GM19372 (cell line): ENCODE measurements around the gene MYO5B.

Source experiments
- ATAC-seq: cut with Tn5 transposase; IDR thresholded peaks from one replicate; pipeline ENCODE4 v1.9.1; 2021; ENCODE audit warnings: mild to moderate bottlenecking, low read depth, moderate library complexity; ENCODE audit not compliant: unreplicated experiment

MYO5B gene

DNA sequence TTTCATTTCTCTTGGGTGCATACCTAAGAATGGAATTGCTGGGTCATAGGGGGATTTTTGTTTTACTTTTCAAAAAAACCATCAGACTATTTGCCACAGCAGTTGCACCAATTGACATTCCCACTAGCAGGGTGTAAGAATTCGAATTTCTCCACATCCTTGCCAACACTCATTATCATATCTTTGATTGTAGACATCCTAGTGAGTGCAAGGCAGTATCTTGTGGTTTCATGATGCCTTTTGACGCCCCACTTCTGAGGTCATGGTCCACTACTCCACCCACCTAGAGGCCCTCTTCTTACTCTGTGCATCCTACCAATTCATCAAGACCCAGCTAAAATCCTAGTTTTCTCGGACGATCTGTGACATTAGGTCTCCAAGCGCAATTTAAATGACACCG, 161.9 kb downstream of the MYO5B start:
- ATAC-seq = no peak

DNA sequence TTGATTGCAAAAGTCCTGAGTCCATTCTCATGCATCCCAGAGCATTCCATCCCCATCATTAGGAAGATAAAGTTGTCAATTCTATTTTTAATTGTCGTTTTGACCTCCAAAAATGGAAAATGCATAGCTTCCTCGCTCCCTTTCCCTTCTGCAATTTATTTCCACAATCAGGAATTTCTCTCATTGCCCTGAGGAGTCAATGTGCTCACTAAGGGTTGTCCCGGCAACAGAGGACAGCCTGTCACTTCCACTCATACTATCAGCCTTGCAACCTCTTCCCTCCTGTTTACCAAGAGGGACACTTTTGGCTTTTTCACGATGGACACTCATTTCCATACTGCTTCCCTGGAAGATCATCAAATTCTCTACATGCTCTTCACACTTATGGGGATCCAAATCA, 164.8 kb downstream of the MYO5B start:
- ATAC-seq = no peak

DNA sequence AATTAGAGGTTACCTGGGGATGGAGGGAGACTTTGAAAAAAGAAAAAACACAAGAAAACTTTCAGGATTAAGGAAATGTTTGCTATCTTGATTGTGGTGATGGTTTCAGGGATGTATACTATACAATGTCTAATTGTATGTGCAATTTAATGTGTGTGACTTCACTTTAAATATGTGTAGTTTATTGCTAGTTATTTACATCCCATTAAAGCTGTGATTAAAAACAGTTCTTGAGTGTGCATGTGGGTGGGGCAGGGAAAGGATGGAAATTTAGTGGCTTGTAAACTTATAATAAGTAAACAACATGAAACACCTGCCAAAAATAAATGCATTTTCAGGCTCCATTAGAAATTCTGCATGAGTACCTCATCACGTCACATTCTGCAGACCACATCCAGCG, 167.0 kb downstream of the MYO5B start:
- no peak for ATAC-seq

DNA sequence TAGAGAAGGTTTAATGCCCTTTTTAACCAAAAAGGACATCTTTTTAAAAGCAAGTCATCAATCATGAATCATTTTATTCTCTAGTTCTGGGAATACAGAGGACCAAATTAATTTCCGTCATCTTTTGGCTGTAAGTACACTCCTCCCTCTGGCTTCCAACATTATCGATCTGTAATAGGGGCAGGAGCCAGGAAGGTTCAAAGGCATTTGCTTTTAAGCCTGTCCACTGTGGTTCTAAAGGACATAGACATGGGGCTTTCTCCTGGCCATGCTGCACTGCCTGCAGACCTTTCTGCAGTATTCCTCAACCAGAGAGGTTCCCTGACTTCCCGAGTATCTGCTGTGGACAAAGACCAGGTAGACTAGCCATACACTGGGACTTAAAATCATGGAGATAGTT, 170.5 kb downstream of the MYO5B start:
- ATAC-seq = no peak

DNA sequence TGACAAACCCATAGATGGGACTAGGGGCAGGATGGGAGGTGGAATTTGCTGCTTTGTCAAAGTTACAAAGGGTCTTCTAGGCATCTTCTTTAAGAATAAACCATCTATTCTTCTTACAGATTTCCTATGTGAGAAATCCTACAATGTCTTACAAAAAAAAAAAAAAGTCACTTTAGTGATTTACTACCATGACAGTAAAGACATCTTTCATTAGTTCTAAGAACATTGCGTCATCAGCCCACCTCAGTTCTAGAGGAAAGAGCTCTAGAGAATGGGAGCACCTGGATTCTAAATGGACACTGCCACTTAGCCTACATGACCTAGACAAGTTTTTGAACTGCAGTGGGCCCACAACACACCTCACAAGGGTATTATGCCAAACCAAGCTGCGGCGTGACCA, 172.0 kb downstream of the MYO5B start:
- ATAC-seq = no peak

DNA sequence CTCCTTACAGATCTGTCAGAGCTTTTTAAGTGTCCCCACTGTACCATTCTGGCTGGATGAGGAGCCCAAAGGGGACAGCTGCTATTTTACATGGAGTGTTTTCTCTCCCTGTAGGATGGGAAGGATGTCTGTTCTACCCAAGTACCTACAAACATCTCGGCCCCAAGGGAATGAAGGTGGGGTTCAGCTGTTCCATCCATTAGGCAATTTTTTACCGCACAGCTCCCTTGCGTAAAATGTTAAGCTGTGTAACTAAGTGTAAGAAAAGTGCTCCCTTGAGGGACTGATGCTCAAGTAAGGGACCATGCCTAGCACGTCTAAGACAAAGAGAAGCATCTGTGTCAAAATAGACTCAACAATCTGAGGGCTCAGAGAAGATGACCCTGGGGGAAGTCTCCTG, 180.3 kb downstream of the MYO5B start:
- no peak for ATAC-seq

DNA sequence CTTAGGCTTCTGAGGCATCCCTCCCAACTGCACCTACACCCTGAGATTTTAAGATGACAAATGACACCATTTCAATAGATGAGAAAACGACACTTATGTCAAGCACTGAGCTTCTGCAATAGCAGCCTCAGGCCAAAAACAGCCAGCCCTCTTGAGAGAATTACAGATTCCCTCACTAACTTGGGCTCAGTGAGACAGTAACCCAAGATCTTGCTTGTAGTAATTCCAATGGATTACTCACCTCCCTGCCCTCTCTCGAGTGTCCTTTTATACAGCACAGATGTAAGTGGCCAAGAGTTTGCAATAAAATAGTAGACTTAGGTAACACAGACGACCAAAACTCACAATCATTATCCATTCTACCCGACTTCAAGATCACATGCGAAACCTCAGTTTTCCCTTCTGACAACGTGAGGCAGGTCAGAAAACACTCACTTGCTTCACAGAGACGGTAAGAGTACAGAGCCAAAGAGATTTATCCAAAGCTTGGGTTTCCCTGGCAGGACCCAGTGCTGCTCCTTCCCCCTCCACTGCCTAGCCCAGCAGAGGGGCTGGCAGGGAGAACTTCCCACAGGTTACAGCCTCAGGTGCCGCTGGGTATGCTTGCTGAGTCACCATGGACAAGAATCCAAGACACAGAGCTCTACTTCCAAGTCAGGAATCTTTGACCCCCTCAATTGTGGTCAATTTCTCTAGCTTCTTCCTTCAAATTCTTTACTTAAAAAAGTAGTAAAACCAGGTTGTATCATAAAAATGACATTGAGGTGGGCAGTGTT, 181.4 kb downstream of the MYO5B start:
- no peak for ATAC-seq

DNA sequence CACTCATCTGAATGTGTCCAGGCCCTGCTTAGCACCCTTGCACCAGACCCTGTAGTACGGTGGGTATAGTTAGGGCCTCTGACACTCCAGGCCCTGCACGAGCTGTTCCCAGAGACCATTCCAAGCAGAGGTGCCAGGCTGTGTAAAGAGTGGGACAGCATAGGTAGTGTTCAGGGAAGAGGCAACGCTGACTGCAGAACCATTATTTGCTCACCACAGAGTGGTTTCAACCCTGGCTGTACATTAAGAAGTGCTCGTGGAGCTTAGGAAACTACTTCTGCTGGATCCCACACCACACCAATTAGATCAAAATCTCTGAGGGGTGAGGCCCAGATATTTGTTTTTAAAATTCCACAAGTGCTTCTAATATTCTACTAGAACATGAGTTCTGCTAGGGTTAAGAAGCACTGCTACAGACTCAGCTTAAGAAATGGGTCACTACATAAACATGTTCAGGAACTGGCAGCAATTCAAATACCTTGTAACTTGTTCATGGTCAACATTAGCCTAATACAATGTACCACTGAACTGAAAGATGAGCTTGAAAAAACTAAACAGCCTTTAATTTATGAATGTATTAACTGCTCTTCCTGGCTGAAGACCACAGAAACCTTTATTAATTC, 183.0 kb downstream of the MYO5B start:
- ATAC-seq = no peak

DNA sequence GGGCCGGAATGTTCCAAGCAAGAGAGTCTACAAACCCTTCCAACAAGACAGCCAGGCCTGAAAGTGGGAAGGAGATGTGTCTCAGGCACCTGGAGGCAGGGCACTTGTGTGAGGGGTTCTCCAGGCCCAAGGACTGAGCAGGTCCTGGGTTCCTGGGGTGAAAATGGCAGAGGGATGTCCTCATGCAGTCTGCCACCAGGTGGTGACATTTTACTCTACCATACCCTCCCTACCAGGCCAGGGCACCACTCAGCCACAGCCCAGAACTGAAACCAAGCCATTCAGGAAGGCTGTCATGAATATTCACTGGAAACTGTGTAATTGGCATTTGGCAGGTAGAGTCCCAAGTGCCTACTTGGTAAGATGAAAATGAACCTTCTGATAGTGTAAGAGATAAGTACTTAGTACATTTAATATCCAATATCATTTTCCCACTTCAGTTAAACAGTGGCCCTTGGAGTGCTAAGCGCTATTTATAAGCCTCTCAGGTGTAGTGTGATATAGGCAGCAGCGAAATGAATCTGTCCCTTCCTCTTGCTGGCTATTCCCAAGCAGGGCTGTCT, 185.1 kb downstream of the MYO5B start:
- ATAC-seq = no peak

DNA sequence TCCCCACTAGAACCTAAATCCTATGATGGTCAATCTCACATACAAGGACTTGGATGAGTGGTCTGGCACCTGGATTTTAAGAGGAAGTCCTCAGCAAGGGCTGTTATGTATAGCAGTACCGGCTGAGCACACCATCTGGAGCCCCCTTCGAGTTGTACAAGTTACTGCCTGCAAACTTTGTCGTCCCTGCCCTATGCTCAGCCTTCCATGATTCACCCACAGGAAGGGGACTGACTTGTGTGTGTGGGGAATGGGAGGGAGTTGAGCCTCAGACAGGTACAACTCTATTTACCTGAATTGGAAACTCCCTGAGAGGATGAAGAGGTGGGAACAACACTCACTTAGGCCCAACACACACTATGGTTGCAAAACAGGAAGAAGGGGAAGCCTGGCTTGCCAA, 186.6 kb downstream of the MYO5B start:
- ATAC-seq = no peak

DNA sequence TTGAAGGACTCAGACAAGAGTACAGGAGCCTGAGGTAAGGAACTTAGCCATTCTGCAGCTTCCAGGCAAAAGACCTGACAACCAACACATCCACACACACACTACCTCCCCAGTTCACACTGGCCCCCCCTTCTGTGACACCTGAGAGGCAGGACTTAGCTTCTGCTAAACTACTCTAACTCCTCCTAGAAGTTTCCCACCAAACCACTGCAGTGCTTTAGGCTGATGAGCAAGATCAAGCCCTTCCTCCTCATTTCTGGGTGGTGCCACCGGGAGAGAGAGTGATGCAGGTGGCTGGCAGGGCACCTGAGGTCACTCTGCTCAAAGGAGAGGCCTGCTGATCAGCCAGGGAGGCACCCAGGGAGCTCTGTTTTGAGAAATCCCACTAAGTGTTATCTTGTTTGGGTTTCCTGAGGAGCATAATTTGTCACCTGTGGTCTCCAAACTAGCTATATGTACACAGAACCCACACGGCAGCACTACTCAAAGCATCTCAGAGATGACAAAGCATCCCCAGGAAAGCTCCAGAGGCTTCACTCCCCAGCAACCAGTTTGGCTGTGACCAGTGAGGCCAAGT, 188.4 kb downstream of the MYO5B start:
- ATAC-seq = no peak

DNA sequence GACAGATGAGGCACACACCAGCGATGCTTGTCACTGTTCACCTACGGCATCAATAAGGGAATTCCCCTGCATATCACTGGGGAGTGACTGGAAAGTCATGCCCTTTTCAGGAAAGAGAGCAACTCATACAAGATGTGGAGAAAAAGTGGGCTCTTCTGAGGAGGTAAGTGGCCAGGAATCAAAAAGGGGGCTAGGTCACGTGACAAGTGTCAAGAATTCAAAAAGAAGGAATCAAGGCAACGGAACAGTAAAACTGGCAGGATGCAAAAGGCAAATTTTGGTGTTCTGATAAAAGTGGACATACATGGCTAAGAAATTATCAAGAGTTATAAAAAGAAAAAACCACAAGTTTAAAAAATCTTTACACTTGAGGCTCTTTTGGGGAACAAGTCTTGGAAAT, 190.9 kb downstream of the MYO5B start:
- ATAC-seq = no peak

DNA sequence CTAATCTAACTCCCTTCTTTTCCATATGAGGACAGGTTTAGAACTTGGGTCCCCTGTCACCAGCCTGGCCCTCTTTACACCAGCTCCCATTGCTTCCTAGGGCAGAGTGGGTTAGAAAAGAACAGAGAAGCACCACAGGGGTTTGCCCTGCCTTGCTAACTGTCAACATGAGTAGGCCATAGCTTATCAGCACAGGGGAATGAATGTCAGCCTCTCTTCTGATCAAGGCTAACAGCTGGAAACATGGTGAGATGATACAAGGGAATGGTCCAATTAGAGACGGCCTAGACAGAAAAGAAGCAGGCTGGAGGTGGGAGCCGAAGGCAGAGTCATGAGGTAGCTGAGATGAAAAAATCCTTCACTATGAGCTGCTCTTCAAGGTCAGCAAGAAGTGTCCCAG, 192.2 kb downstream of the MYO5B start:
- no peak for ATAC-seq

DNA sequence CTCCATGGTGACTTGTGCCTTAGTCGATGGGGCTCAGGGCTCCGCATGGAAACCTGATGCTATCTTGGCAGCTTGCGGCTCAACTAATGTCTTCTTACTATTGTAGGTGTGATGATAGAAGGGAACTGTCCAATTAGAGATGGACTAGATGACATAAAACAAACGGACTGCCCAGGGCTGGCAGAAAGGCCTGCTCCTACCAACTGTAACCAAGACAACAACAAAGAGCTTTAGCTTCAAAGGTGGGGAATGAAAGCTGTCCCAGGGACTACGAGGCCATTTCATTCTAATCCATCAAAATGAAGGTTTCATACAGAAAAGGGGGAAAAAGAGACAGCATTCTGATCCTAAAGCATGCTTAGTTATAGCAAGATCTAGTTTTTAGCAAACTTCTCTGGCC, 194.7 kb downstream of the MYO5B start:
- no peak for ATAC-seq

DNA sequence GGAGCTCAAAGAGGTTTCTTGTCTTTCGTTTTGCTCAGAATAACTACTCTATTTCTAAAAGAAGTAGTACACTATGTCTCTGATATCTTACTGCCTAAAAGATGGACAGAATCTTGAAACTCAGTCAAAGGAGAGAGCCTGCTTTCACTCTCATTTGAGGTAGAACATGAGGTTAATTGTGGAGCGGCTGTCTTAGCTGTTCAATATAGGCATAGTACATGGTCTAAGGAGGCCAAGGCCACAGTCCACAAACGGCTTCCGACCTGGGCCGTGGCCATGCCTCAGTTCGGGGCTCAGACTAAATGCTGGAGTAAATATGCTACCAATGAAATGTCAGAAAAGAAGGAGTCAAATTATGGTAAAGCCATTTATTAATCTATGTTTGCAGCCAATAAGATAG, 195.8 kb downstream of the MYO5B start:
- no peak for ATAC-seq

DNA sequence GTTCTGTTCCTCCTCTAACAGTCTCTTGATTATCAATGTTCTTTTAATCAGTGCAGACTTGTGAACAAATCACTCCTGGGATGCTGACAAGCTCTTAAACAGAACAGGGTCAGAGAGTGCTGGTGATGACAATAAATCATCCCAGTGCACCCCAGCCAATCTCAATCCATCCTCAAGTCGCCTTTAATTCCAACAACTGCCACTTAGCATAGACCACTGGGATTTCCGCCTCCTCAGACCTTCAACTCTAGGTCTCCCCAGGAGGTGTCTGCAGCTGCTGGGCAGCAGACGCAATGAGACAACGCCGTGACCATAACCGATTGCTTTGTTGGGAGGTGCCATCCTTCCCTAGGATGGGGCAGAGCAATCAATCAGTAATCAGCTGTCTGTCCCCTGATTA, 197.4 kb downstream of the MYO5B start:
- ATAC-seq = no peak

DNA sequence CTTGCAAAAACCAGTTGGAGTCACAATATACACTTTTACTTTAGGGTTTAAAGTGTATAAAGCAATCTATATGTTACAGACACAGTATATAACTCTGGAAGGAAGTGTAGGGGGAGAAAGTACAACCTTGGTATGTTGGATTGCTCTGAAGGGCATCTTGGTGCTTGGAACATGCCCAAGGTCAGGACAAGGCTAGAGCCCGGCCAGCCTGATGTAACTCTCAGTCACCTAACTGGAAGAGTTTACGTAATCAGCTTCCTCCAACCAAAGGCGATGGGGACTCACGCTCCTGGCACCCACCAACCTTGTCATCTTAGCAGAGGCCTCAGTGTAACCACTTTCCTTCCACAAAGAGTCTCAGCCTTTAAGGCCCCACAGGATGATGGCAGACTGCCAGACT, 200.5 kb downstream of the MYO5B start:
- ATAC-seq = no peak

DNA sequence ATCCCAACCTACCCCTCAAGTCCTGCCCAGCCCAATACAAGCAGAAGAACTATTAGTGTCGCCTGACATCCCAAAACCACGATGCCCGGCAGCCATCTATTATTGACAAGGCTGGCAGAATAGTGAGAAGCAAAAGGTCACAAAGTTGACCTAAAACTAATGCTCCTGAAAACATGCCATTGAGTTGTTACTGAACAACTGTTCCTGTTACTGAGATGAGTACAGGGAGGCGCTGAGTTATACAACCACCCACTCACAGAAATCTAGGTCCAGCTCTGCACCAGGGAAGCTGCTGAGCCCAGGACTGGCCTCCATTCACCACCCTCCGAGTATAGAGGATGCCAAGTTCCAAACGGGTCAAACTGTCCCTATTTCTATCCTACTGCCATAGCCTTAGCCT, 201.6 kb downstream of the MYO5B start:
- no peak for ATAC-seq

DNA sequence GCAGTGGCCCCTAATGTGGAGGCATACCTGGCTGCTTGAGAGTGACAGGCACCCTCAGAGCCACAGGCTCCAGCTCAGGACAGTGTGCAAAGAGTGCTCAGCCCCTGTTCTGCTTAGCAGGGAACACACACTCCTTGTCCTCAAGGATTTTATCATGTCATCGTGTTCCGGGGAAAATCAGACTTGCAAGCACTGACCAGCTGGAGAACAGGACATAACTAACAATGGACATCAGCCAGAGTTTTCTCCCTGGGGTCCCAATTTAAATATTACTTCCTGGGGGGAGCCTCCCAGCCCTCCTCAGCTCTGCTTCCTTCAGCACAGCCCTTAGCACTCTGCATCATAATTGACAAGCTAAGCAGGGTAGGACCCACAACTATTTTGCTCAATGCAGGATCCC, 206.2 kb downstream of the MYO5B start:
- no peak for ATAC-seq

DNA sequence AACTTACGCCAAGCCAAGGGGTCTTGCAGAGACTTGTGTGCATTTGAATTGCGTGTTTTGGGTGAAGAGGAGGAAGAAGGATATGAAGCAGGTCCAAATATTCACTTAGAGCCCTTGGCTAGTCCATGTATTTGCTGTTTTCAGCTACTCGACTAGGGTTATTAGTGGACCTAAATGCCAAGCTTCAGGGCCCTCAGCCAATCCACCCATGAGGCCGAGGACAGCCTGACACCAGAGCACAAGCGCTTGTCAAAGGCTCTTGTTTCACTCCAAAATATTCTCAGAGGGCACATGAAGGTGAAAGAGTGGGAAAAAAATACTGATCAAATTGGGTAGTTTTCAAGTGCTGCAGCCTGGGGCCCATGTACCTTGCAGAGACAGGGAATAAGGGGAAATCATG, 206.8 kb downstream of the MYO5B start:
- ATAC-seq = no peak

DNA sequence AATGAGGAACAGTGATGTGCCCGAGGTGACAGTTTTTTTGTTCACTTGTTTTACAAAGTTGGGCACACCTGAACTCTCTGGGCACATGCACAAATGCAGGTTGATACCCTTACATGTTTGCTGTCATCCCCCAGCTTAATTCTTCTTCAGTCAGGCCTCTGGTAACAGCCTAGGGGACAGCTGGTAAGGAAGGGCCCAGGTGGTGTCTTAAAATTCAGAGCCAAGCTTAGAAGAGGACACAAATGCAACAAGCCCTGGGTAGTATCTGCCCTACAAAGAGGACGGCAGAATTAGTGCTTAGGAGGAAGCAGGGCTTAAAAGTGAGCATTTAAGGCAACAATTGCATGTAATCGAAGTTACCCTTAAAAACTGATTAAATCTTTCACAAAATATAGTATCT, 209.7 kb downstream of the MYO5B start:
- ATAC-seq = no peak

DNA sequence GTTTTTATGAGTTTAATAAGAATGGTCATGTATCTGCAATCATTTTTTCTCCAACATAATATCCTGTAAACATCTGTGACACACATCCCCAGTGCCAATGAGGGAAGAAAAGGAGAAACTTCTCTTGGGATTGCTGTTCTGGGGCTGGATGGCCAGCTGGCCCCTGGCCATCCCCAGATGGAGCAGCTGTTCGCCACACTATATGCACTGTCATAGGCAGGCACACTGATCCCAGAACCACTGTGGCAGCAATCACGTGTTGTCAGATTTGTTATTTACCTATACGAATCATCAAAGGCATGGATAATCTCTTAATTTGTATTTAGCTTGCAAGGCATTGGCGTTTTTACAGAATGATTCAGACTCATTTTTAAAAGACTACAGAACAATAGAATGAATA, 214.1 kb downstream of the MYO5B start:
- ATAC-seq = no peak
